ENCODE results near the gene MATN3. TPM values are rescaled to one million over a fixed set of nuclear protein-coding genes. Genes with fewer than 3 reads are reported as not detected.

MATN3 gene
- total RNA-seq, 1 experiment from 2014 or later = 3.0 TPM

- no peak for DNase-seq (ENCODE audit: extremely low read depth, low read depth)
These were observed 69.3 kb downstream of the MATN3 start for GRCh38 chr2:19943189-19943588.

GRCh38 chr2:19942199-19942598, 70.3 kb downstream of the MATN3 start:
- no peak for DNase-seq (ENCODE audit: extremely low read depth, low read depth)

Other genes starting within 250 kb of the MATN3 start
- 32.0 and 37.9 TPM in 2 replicates for gene TTC32, start 110.7 kb downstream of the MATN3 start, total RNA-seq (2014; rRNA removed; shearing (Covaris generic))
- 20.9 and 27.9 TPM in 2 replicates for gene WDR35, start 22.6 kb downstream of the MATN3 start, total RNA-seq (2014; rRNA removed; shearing (Covaris generic))
- 64.7 and 71.1 TPM in 2 replicates for gene LAPTM4A, start 39.0 kb upstream of the MATN3 start, total RNA-seq (2014; rRNA removed; shearing (Covaris generic))
- gene SDC1, start 212.5 kb upstream of the MATN3 start, total RNA-seq (2014; rRNA removed; shearing (Covaris generic)) = 27.3 and 31.7 TPM in 2 replicates